A549 (cell line): Measurements from ENCODE around the gene PPA1.

Experiments used
- BHLHE40 ChIP-seq: IDR thresholded peaks from 2 replicates; pipeline ENCODE4 v1.6.1; 2012; ENCODE audit warnings: low read depth, low read length, inconsistent platforms
- CHD2 ChIP-seq: fragments of 150-350 bp; IDR thresholded peaks from 2 replicates; pipeline ENCODE4 v1.6.1; 2014; ENCODE audit warnings: low read length; ENCODE audit not compliant: partially characterized antibody
- CHD4 ChIP-seq: fragments of 200-600 bp; sonication (generic); IDR thresholded peaks from 2 replicates; pipeline ENCODE4 v1.6.1; 2016; ENCODE audit warnings: antibody characterized with exemption, mild to moderate bottlenecking, borderline replicate concordance
- EP300 ChIP-seq, 2 experiments: fragments of >200 bp; sonication (Bioruptor Twin); formaldehyde crosslinking; IDR thresholded peaks; 2 replicates in 1 of 2; 3 replicates in 1 of 2; pipeline ENCODE4 v1.6.1; 2016 to 2017
- JUN ChIP-seq, 2 experiments: fragments of >200 bp; sonication (Bioruptor Twin); formaldehyde crosslinking; IDR thresholded peaks; 2 replicates in 1 of 2; 3 replicates in 1 of 2; pipeline ENCODE4 v1.6.1; 2016 to 2017
- MAZ ChIP-seq: fragments of 150-350 bp; IDR thresholded peaks from 2 replicates; pipeline ENCODE4 v1.6.1; 2014; ENCODE audit warnings: antibody characterized with exemption, low read depth, low read length, borderline replicate concordance
- POLR2A ChIP-seq: IDR thresholded peaks from 2 replicates; pipeline ENCODE4 v1.6.1; 2012; ENCODE audit warnings: mild to moderate bottlenecking, low read length
- ZFP36 ChIP-seq: fragments of 450-650 bp; IDR thresholded peaks from 2 replicates; pipeline ENCODE4 v1.6.1; 2014; ENCODE audit warnings: borderline replicate concordance; ENCODE audit not compliant: partially characterized antibody
- TF ChIP-seq, protein P1 (sequence below): fragments of >200 bp; sonication (Bioruptor Twin); formaldehyde crosslinking; IDR thresholded peaks from 3 replicates; pipeline ENCODE4 v1.5.1; 2016
- TF ChIP-seq, protein P2 (sequence below): IDR thresholded peaks from 2 replicates; pipeline ENCODE4 v1.6.1; 2012; ENCODE audit warnings: low read depth, borderline replicate concordance
- TF ChIP-seq, protein P3 (sequence below): fragments of 200-600 bp; sonication (generic); IDR thresholded peaks from 2 replicates; pipeline ENCODE4 v1.6.1; 2016; ENCODE audit warnings: antibody characterized with exemption, mild to moderate bottlenecking, moderate library complexity

DNA sequence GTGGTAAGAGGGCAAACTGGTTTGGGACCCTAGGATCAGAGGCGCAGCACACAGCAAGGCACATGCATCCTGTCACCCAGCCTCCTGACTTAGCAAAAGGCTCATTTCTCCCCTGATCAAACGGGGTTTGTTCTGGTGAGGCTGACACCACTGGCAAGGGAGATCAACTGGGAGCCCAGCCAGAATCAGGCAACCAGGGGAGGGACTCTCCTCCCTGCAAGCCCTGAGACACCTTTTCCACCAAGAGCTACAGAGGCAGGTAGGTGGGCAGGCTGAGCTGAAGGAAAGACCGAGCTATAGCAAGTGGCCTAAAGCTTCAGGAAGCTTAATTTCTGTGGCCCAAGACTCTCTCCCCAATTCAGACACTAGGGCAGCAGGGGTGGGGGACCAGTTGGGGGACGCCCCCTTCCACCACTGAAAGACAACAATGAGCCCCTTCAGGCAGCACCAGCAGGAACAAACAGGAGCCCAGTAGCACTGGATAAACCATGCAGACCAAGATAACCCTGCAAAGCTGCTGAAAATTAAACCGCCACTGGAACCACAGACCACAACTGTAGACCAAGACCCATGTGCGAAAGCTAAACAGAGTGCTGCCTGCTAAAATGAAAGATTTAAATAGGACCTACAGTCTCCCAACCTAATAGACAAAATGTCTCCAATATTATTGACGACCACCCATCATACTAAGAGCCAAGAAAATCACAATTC is 35.8 kb downstream of the PPA1 start:
- TF ChIP-seq BHLHE40 (no peak), CHD4 (no peak), JUN (IDR thresholded peaks at IDR 0.05) (no peak), MAZ (no peak), ZFP36 (no peak), CHD2 (no peak), EP300 (IDR thresholded peaks at IDR 0.05) (no peak), POLR2A (no peak)
- TF ChIP-seq, protein P1, sequence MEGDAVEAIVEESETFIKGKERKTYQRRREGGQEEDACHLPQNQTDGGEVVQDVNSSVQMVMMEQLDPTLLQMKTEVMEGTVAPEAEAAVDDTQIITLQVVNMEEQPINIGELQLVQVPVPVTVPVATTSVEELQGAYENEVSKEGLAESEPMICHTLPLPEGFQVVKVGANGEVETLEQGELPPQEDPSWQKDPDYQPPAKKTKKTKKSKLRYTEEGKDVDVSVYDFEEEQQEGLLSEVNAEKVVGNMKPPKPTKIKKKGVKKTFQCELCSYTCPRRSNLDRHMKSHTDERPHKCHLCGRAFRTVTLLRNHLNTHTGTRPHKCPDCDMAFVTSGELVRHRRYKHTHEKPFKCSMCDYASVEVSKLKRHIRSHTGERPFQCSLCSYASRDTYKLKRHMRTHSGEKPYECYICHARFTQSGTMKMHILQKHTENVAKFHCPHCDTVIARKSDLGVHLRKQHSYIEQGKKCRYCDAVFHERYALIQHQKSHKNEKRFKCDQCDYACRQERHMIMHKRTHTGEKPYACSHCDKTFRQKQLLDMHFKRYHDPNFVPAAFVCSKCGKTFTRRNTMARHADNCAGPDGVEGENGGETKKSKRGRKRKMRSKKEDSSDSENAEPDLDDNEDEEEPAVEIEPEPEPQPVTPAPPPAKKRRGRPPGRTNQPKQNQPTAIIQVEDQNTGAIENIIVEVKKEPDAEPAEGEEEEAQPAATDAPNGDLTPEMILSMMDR = no peak
- TF ChIP-seq, protein P2, sequence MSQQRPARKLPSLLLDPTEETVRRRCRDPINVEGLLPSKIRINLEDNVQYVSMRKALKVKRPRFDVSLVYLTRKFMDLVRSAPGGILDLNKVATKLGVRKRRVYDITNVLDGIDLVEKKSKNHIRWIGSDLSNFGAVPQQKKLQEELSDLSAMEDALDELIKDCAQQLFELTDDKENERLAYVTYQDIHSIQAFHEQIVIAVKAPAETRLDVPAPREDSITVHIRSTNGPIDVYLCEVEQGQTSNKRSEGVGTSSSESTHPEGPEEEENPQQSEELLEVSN = no peak
- TF ChIP-seq, protein P3, sequence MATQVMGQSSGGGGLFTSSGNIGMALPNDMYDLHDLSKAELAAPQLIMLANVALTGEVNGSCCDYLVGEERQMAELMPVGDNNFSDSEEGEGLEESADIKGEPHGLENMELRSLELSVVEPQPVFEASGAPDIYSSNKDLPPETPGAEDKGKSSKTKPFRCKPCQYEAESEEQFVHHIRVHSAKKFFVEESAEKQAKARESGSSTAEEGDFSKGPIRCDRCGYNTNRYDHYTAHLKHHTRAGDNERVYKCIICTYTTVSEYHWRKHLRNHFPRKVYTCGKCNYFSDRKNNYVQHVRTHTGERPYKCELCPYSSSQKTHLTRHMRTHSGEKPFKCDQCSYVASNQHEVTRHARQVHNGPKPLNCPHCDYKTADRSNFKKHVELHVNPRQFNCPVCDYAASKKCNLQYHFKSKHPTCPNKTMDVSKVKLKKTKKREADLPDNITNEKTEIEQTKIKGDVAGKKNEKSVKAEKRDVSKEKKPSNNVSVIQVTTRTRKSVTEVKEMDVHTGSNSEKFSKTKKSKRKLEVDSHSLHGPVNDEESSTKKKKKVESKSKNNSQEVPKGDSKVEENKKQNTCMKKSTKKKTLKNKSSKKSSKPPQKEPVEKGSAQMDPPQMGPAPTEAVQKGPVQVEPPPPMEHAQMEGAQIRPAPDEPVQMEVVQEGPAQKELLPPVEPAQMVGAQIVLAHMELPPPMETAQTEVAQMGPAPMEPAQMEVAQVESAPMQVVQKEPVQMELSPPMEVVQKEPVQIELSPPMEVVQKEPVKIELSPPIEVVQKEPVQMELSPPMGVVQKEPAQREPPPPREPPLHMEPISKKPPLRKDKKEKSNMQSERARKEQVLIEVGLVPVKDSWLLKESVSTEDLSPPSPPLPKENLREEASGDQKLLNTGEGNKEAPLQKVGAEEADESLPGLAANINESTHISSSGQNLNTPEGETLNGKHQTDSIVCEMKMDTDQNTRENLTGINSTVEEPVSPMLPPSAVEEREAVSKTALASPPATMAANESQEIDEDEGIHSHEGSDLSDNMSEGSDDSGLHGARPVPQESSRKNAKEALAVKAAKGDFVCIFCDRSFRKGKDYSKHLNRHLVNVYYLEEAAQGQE = no peak
